Peyer's patch (tissue), 4 donors: ENCODE results near the gene KAZN.

Experiments used
- CTCF ChIP-seq, 6 experiments: fragments of 450-650 bp in 4 of 6; fragments of 200-600 bp in 2 of 6; sonication (generic) in 1 of 6; IDR thresholded peaks; one replicate each; pipeline ENCODE4 v1.5.1; 2017 to 2019; ENCODE audit warnings: antibody characterized with exemption in 6 of 6, mild to moderate bottlenecking in 3 of 6, moderate library complexity in 1 of 6
- POLR2A ChIP-seq, 2 donors: fragments of 450-650 bp; IDR thresholded peaks; one replicate each; pipeline ENCODE4 v1.5.1; 2017; ENCODE audit warnings: antibody characterized with exemption in 2 of 2, mild to moderate bottlenecking in 2 of 2, moderate library complexity in 2 of 2

GRCh38 chr1:15029036-15029435 lies 430.6 kb downstream of the KAZN start:
- no peak for TF ChIP-seq CTCF (IDR thresholded peaks at IDR 0.05)
- TF ChIP-seq POLR2A (IDR thresholded peaks at IDR 0.05) = no peak
